SU-DHL-6 (cell line): ENCODE results near the gene TMEM218.

Experiments used
- H2AFZ ChIP-seq: fragments of 200-600 bp; sonication (generic); 2 replicates; pipeline ENCODE4 v1.6.1; 2014; ENCODE audit warnings: low read depth, mild to moderate bottlenecking, moderate library complexity, mixed read lengths, antibody characterized with exemption, low read length; ENCODE audit not compliant: severe bottlenecking
- H3F3A ChIP-seq: fragments of 200-600 bp; shearing (Covaris generic); 2 replicates; pipeline ENCODE4 v1.6.0; 2016; ENCODE audit warnings: antibody characterized with exemption, mild to moderate bottlenecking; ENCODE audit not compliant: insufficient read depth
- H3K27ac ChIP-seq: fragments of 200-600 bp; sonication (generic); 2 replicates; pipeline ENCODE4 v1.5.1; 2016; ENCODE audit warnings: low read depth, mild to moderate bottlenecking, low read length, moderate library complexity, mixed read lengths
- H3K27me3 ChIP-seq: fragments of 200-600 bp; sonication (generic), shearing (Covaris generic); 2 replicates; pipeline ENCODE4 v1.6.0; 2014; ENCODE audit warnings: mild to moderate bottlenecking, low read length
- H3K36me3 ChIP-seq: fragments of 200-600 bp; sonication (generic); 2 replicates; pipeline ENCODE4 v1.6.1; 2014; ENCODE audit warnings: mild to moderate bottlenecking, low read length, mixed read lengths
- H3K4me2 ChIP-seq: fragments of 300-600, 200-600 bp; shearing (Covaris generic), sonication (generic); 2 replicates; pipeline ENCODE4 v1.6.0; 2014; ENCODE audit warnings: low read length, low read depth, mild to moderate bottlenecking; ENCODE audit not compliant: poor library complexity, severe bottlenecking
- H3K4me3 ChIP-seq: fragments of 200-600 bp; sonication (generic); 2 replicates; pipeline ENCODE4 v1.5.1; 2014; ENCODE audit warnings: antibody characterized with exemption, low read length, mild to moderate bottlenecking, mixed read lengths; ENCODE audit not compliant: insufficient read depth, poor library complexity, severe bottlenecking
- H3K79me2 ChIP-seq: fragments of 200-600 bp; sonication (generic); 2 replicates; pipeline ENCODE4 v1.6.1; 2014; ENCODE audit warnings: mild to moderate bottlenecking, low read length, moderate library complexity; ENCODE audit not compliant: insufficient read depth
- H3K9ac ChIP-seq: fragments of 200-600 bp; sonication (generic); 2 replicates; pipeline ENCODE4 v1.7.0; 2014; ENCODE audit warnings: mild to moderate bottlenecking, low read length
- H3K9me2 ChIP-seq: fragments of 200-600 bp; sonication (generic); replicated peaks from 2 replicates; pipeline ENCODE4 v1.6.1; 2014; ENCODE audit warnings: low read length; ENCODE audit not compliant: insufficient read depth
- H3K9me3 ChIP-seq: fragments of 200-600 bp; sonication (generic); 2 replicates; pipeline ENCODE4 v1.6.1; 2014; ENCODE audit warnings: low read length, mixed read lengths; ENCODE audit not compliant: insufficient read depth
- H4K20me1 ChIP-seq: fragments of 200-600 bp; sonication (generic); 2 replicates; pipeline ENCODE4 v1.6.1; 2014; ENCODE audit warnings: low read depth, mild to moderate bottlenecking, antibody characterized with exemption, low read length, moderate library complexity, mixed read lengths
- EZH2phosphoT487 ChIP-seq: fragments of 200-600 bp; sonication (generic), shearing (Covaris generic); conservative IDR thresholded peaks from 2 replicates; pipeline ENCODE4 v1.6.1; 2018; ENCODE audit warnings: mild to moderate bottlenecking, antibody characterized with exemption, low read length, moderate library complexity, mixed read lengths
- TF ChIP-seq, protein P1 (sequence below): fragments of 200-600 bp; sonication (generic); IDR thresholded peaks from one replicate; pipeline ENCODE4 v1.5.1; 2017; ENCODE audit warnings: antibody characterized with exemption, mild to moderate bottlenecking, low read length, moderate library complexity; ENCODE audit not compliant: insufficient read depth, poor library complexity, severe bottlenecking

Gene TMEM218

DNA sequence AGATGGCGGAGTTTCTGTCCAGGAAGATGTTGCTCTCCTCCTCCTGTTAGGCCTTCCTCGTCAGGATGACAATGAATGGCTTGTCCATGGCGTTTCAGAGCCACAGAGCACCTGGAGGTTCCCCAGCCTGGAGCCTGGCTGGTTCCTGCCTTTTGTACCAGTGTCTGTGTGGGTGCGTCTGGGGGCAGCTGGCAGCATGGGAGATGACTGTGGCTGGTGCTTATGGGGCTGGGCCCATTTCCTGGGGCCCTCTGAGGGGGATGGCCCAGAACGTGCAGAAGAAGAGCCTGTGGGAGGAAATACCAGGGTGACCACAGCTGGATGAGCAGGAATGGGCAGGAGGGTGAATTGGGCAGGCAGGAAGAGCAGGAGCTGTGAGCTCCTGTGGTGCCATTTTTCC, 41.6 kb downstream of the TMEM218 start:
- no peaks in the 10 kb centered on the region for H4K20me1 ChIP-seq
- no peak overlapping the region for H2AFZ ChIP-seq
- no peak overlapping the region for H3K4me3 ChIP-seq
- H3K4me2 ChIP-seq, result no peak overlapping the region
- H3K36me3 ChIP-seq, result no peaks in the 10 kb centered on the region
- H3K27ac ChIP-seq, result no peak overlapping the region
- H3F3A ChIP-seq, result no peaks in the 10 kb centered on the region
- no peaks in the 10 kb centered on the region for H3K27me3 ChIP-seq
- TF ChIP-seq, protein P1, sequence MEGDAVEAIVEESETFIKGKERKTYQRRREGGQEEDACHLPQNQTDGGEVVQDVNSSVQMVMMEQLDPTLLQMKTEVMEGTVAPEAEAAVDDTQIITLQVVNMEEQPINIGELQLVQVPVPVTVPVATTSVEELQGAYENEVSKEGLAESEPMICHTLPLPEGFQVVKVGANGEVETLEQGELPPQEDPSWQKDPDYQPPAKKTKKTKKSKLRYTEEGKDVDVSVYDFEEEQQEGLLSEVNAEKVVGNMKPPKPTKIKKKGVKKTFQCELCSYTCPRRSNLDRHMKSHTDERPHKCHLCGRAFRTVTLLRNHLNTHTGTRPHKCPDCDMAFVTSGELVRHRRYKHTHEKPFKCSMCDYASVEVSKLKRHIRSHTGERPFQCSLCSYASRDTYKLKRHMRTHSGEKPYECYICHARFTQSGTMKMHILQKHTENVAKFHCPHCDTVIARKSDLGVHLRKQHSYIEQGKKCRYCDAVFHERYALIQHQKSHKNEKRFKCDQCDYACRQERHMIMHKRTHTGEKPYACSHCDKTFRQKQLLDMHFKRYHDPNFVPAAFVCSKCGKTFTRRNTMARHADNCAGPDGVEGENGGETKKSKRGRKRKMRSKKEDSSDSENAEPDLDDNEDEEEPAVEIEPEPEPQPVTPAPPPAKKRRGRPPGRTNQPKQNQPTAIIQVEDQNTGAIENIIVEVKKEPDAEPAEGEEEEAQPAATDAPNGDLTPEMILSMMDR, result no peak
- no peak for TF ChIP-seq EZH2phosphoT487
- no peak overlapping the region for H3K9ac ChIP-seq
- H3K9me2 ChIP-seq, result no peaks in the 10 kb centered on the region
- H3K9me3 ChIP-seq, result no peaks in the 10 kb centered on the region
- H3K79me2 ChIP-seq, result no peaks in the 10 kb centered on the region

DNA sequence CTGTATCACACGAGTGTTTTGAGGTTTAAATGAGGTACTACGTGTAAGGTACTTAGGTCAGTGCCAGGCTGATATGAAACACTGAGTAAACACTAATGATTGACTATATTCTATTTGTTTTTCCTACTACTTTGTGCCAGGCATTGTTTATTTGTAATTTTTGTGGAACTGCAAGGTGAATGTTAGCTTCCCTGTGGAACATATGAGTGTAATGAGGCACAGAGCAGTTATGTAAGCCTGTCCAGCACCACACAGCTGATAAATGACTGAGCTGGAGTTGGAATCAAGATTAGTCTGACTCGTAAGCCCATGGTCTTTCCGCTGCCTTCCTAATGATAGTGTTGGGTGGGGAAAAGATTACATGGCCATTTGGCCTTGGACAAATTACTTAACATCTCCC, 42.4 kb downstream of the TMEM218 start:
- Histone ChIP-seq H3K4me3 (no peak overlapping the region), H4K20me1 (no peaks in the 10 kb centered on the region), H3K9me2 (no peaks in the 10 kb centered on the region), H2AFZ (no peak overlapping the region), H3K27ac (no peak overlapping the region), H3K4me2 (no peak overlapping the region), H3K79me2 (no peaks in the 10 kb centered on the region), H3F3A (no peaks in the 10 kb centered on the region), H3K9ac (no peak overlapping the region), H3K9me3 (no peaks in the 10 kb centered on the region), H3K36me3 (no peaks in the 10 kb centered on the region), H3K27me3 (no peaks in the 10 kb centered on the region)
- TF ChIP-seq EZH2phosphoT487, result no peak
- TF ChIP-seq, protein P1, result no peak

DNA sequence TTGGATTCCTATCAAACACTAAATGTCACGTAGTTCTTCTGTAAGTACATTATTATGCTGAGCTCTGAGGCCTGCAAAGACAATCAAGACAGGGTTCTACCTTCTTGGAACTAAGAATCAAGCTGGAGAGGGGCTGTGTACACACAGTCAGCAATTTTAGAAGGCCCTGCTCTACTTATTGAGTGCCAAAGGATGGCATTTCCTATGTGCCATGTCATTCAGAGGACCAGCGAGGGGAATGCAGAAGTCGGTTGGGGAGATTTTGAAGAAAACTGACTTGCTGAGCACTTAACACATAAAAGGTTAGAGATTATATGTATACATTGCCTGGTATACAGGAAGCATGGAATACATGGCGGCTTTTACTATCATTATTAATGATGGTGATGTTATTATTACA, 43.1 kb downstream of the TMEM218 start:
- no peaks in the 10 kb centered on the region for H3K79me2 ChIP-seq
- no peak overlapping the region for H3K4me2 ChIP-seq
- H4K20me1 ChIP-seq, result no peaks in the 10 kb centered on the region
- H3K27ac ChIP-seq, result no peak overlapping the region
- TF ChIP-seq, protein P1, result no peak
- no peak for TF ChIP-seq EZH2phosphoT487
- no peaks in the 10 kb centered on the region for H3K9me2 ChIP-seq
- no peak overlapping the region for H3K4me3 ChIP-seq
- no peaks in the 10 kb centered on the region for H3F3A ChIP-seq
- H2AFZ ChIP-seq, result no peak overlapping the region
- no peak overlapping the region for H3K9ac ChIP-seq
- H3K36me3 ChIP-seq, result no peaks in the 10 kb centered on the region
- no peaks in the 10 kb centered on the region for H3K27me3 ChIP-seq
- H3K9me3 ChIP-seq, result no peaks in the 10 kb centered on the region
